CD8-positive, alpha-beta memory T cell (primary cell): ENCODE data around the gene LMAN2. TPM values are rescaled to one million over a fixed set of nuclear protein-coding genes. Genes with fewer than 3 reads are reported as not detected.

ENCODE experiments used
- CTCF ChIA-PET: fragments of 350-600 bp; sonication (Branson Sonifier 250); formaldehyde crosslinking; loops from one replicate; lab custom pipeline; 2021; ENCODE audit warnings: antibody characterized with exemption; lab: Charles Lee
- POLR2A ChIA-PET: fragments of 350-600 bp; sonication (Branson Sonifier 250); formaldehyde crosslinking; loops from one replicate; lab custom pipeline; 2021; ENCODE audit warnings: antibody characterized with exemption; lab: Charles Lee
- DNase-seq, 5 donors: peaks; one replicate each; pipeline versions ENCODE4 v3.0.0 to v3.0.0-alpha.2; 2020 to 2022; ENCODE audit warnings: mixed read lengths in 1 of 5
- H3K27ac ChIP-seq: one replicate; pipeline ENCODE4 v1.7.0; 2013; ENCODE audit warnings: low read depth, mild to moderate bottlenecking, low read length, moderate library complexity
- H3K27me3 ChIP-seq: 2 replicates; pipeline ENCODE4 v1.7.0; 2013; ENCODE audit warnings: low read length, mild to moderate bottlenecking; ENCODE audit not compliant: insufficient read depth, poor library complexity, severe bottlenecking
- H3K36me3 ChIP-seq: 2 replicates; pipeline ENCODE4 v1.7.0; 2013; ENCODE audit warnings: mild to moderate bottlenecking, low read length, moderate library complexity; ENCODE audit not compliant: insufficient read depth
- H3K4me1 ChIP-seq: 2 replicates; pipeline ENCODE4 v1.7.0; 2013; ENCODE audit warnings: mild to moderate bottlenecking, low read length, moderate library complexity; ENCODE audit not compliant: insufficient read depth
- H3K4me3 ChIP-seq: 2 replicates; pipeline ENCODE4 v1.7.0; 2013; ENCODE audit warnings: mild to moderate bottlenecking, low read length
- H3K9me3 ChIP-seq: 2 replicates; pipeline ENCODE4 v1.7.0; 2013; ENCODE audit warnings: mild to moderate bottlenecking, low read length
- H3K27ac Mint-ChIP-seq, 8 donors: one replicate each; pipeline ENCODE4 v1.8.0; 2020 to 2021; ENCODE audit warnings: mixed read lengths in 8 of 8, mild to moderate bottlenecking in 6 of 8, inconsistent platforms in 3 of 8, moderate library complexity in 3 of 8
- H3K27me3 Mint-ChIP-seq, 2 donors: one replicate each; pipeline ENCODE4 v1.8.0; 2020 to 2021; ENCODE audit warnings: mixed read lengths in 2 of 2, mild to moderate bottlenecking in 1 of 2, moderate library complexity in 1 of 2
- H3K36me3 Mint-ChIP-seq, 3 donors: one replicate each; pipeline ENCODE4 v1.8.0; 2020 to 2021; ENCODE audit warnings: mixed read lengths in 3 of 3, inconsistent platforms in 1 of 3, mild to moderate bottlenecking in 1 of 3
- H3K4me1 Mint-ChIP-seq, 3 donors: one replicate each; pipeline ENCODE4 v1.8.0; 2020 to 2021; ENCODE audit warnings: mixed read lengths in 3 of 3, inconsistent platforms in 1 of 3, mild to moderate bottlenecking in 1 of 3
- H3K4me3 Mint-ChIP-seq, 7 donors: one replicate each; pipeline ENCODE4 v1.8.0; 2020 to 2021; ENCODE audit warnings: mixed read lengths in 7 of 7, mild to moderate bottlenecking in 6 of 7, moderate library complexity in 4 of 7, inconsistent platforms in 2 of 7
- H3K9me3 Mint-ChIP-seq, 5 donors: one replicate each; pipeline ENCODE4 v1.8.0; 2020 to 2022; ENCODE audit warnings: mixed read lengths in 5 of 5, mild to moderate bottlenecking in 3 of 5, moderate library complexity in 2 of 5, inconsistent platforms in 1 of 5
- polyA plus RNA-seq: library from polyadenylated mRNA; unstranded; fragments of 300-500 nt; fragmentation: Illumina TruSeq; gene quantifications from one replicate; pipeline ENCODE4 v1.2.3, GENCODE V29; 2021
- total RNA-seq, 2 experiments: library from RNA; stranded (reverse); gene quantifications; one replicate each; pipeline ENCODE4 v1.2.3, GENCODE V29; 2021

Gene LMAN2
- total and polyA plus RNA-seq, 3 experiments from 2014 or later: 112 to 276 (median 126) TPM

DNA sequence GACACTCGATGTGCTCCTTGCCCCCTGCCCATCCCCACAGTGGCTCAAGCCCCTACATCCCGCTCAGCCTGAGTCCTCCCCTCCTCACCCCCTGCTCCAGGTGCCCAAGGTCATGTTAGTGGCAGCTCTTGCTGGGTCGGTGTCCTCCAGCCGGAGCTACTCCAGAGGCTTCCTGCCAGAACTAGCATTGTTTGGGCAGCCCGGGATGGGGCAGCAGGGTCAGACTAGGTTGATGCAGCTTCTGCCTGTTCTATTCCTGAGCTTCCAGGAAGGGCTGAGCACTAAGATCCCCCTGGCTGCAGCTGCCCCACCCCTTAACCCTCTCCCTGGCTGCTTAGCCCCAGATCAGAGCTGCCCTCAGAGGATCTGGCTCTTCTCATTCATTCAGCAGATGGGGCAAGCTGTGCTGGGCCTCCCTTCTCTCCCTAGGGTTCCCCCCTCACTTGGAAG is 6.9 kb upstream of the LMAN2 start:
- H3K36me3 ChIP-seq: no peaks in the 10 kb centered on the region
- peaks cover 0 to 23% (median 3%) of the 10 kb centered on the region in 3 donors for H3K36me3 Mint-ChIP-seq
- no peaks in the 10 kb centered on the region for H3K27me3 ChIP-seq
- peaks cover 73% of the 10 kb centered on the region for H3K4me1 ChIP-seq
- ChIA-PET POLR2A (no interaction called here), CTCF (interaction anchor here (0.8 to 11.5 kb wide), 8 partner anchors 11 to 97 kb away, joined by 3 to 118 read pairs (median 4); no protein-coding TSS in a partner anchor)
- H3K27ac Mint-ChIP-seq: peak overlapping the region; percentile 75 to 98 (median 91)
- peak overlapping the region; percentile 85 for H3K4me3 ChIP-seq
- no peaks in the 10 kb centered on the region for H3K9me3 ChIP-seq
- peak overlapping the region; percentile 79 for H3K27ac ChIP-seq
- H3K4me1 Mint-ChIP-seq: peaks cover 75 to 87% (median 86%) of the 10 kb centered on the region in 3 donors
- H3K4me3 Mint-ChIP-seq: peak overlapping the region; percentile 84 to 95 (median 87)
- H3K9me3 Mint-ChIP-seq: peaks cover 0 to 2% (median 0%) of the 10 kb centered on the region in 5 donors
- H3K27me3 Mint-ChIP-seq: no peaks in the 10 kb centered on the region
- DNase-seq: no peak

DNA sequence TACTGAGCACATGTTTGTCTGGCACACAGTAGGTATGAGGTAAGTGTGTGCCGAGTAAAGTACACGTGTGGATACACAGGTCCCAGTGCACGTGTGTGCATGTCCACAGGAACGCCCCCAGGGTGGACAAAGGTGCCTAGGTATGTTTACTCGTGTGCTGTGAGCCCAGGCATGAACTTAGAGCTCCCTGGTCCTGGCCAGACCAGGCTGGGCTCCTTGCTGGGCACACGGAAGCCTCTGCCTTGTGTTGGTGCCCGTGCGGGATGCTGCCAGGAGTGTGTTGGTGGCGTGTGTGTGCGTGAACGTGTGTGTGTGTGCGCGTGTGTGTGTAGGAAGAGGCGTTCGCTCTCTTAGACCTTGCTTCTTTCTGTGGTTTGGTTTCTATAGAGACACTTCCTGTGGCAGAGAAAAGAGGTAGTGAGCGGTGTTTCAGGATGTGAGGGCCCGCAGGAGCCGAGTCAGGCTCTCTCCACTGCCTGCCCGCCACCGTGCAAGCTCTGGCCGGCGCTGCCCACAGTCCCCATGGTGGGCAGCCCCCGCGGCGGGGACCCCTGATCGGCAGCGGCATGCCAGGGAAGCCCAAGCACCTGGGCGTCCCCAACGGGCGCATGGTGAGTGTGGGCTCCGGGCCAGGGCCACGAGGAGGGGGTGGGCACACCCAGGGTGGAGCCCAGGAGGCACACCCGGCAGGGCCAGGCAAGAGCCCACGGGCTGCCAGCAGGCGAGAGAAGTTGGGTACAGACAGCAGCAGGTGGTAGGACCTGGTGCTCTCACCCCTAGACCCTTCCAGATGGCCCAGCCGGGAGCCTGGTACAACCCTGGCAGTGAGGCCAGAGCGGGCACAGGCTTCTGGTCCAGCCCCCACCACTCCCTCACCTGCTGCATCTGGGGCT is 6.2 kb upstream of the LMAN2 start, which contains the start of gene RGS14:
Gene RGS14 (plus strand): TSS at position 466 of the 893 bp plus-strand sequence. CDS start 101 bp downstream, at position 567.
- Histone ChIP-seq H3K27ac (peak within 1 kb of the TSS; percentile 79), H3K9me3 (no peaks in the 10 kb centered on the region), H3K4me1 (peaks cover 67% of the 10 kb centered on the region), H3K27me3 (no peaks in the 10 kb centered on the region), H3K4me3 (peak within 1 kb of the TSS; percentile 85), H3K36me3 (no peaks in the 10 kb centered on the region)
- H3K4me3 Mint-ChIP-seq: peak within 1 kb of the TSS; percentile 84 to 95 (median 87)
- peaks cover 71 to 82% (median 79%) of the 10 kb centered on the region in 3 donors for H3K4me1 Mint-ChIP-seq
- no peaks in the 10 kb centered on the region for H3K27me3 Mint-ChIP-seq
- H3K36me3 Mint-ChIP-seq: peaks cover 0 to 22% (median 3%) of the 10 kb centered on the region in 3 donors
- peak within 1 kb of the TSS; percentile 75 to 100 (median 95) for H3K27ac Mint-ChIP-seq
- DNase-seq: peak; percentile 42 to 91 (median 84)
- peaks cover 0 to 2% (median 0%) of the 10 kb centered on the region in 5 donors for H3K9me3 Mint-ChIP-seq
- ChIA-PET CTCF (interaction anchor here (1.1 to 11.5 kb wide), 9 partner anchors 12 to 98 kb away, joined by 3 to 118 read pairs (median 4); no protein-coding TSS in a partner anchor), POLR2A (interaction anchor here (1.0 kb wide), 1 partner anchor 13 kb away, joined by 5 read pairs; no protein-coding TSS in a partner anchor)

DNA sequence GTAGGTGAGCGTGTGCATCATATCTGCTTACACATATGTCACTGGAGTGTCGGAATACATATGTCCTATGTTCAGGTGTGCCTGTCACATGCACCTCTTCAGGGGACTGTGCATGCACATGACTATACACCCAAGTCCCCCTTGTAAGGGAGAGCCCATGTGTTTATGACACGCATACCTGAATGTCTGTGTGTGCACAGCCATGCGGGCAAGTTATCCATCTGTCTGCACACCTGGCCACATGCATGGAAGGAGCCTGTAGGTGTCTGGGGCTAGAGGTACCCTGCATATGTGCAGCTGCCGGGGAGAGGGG is 5.6 kb upstream of the LMAN2 start:
- peak overlapping the region; percentile 79 for H3K27ac ChIP-seq
- ChIA-PET CTCF (interaction anchor here (1.2 to 11.5 kb wide), 6 partner anchors 13 to 97 kb away, joined by 3 to 118 read pairs (median 4); no protein-coding TSS in a partner anchor), POLR2A (interaction anchor here (1.0 kb wide), 1 partner anchor 14 kb away, joined by 5 read pairs; no protein-coding TSS in a partner anchor)
- H3K4me1 ChIP-seq: peaks cover 64% of the 10 kb centered on the region
- H3K36me3 Mint-ChIP-seq: peaks cover 0 to 20% (median 3%) of the 10 kb centered on the region in 3 donors
- H3K9me3 Mint-ChIP-seq: peaks cover 0 to 2% (median 0%) of the 10 kb centered on the region in 5 donors
- H3K27ac Mint-ChIP-seq: peak overlapping the region; percentile 58 to 100 (median 94)
- H3K36me3 ChIP-seq: no peaks in the 10 kb centered on the region
- peak overlapping the region; percentile 84 to 95 (median 86) for H3K4me3 Mint-ChIP-seq
- H3K27me3 Mint-ChIP-seq: no peaks in the 10 kb centered on the region
- peak overlapping the region; percentile 85 for H3K4me3 ChIP-seq
- no peaks in the 10 kb centered on the region for H3K9me3 ChIP-seq
- peaks cover 65 to 76% (median 74%) of the 10 kb centered on the region in 3 donors for H3K4me1 Mint-ChIP-seq
- no peaks in the 10 kb centered on the region for H3K27me3 ChIP-seq
- DNase-seq: no peak

DNA sequence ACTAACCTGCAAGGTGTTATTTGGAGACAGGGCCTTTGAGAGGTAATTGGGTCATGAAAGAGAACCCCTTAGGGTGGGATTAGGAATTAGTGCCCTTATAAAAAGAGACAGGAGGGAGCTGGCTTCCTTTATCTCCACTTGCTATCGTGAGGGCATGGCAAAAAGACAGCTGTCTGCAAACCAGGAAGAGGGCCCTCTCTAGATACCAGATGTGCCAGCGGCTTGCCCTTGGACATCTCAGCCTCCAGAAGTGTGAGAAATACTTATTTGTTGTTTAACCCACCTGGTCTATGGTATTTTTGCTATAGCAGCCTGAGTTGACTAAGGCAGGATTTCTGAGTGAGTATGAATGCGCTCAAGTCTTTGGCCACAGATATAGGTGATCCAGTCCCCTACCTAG is 5.3 kb upstream of the LMAN2 start:
- H3K4me3 ChIP-seq: peak overlapping the region; percentile 85
- peaks cover 0 to 2% (median 0%) of the 10 kb centered on the region in 5 donors for H3K9me3 Mint-ChIP-seq
- ChIA-PET CTCF (interaction anchor here (1.2 to 11.5 kb wide), 7 partner anchors 13 to 99 kb away, joined by 3 to 118 read pairs (median 4); no protein-coding TSS in a partner anchor), POLR2A (interaction anchor here (1.0 kb wide), 1 partner anchor 14 kb away, joined by 5 read pairs; no protein-coding TSS in a partner anchor)
- no peak for DNase-seq
- peak overlapping the region; percentile 84 to 95 (median 86) for H3K4me3 Mint-ChIP-seq
- H3K27me3 ChIP-seq: no peaks in the 10 kb centered on the region
- no peaks in the 10 kb centered on the region for H3K9me3 ChIP-seq
- H3K36me3 Mint-ChIP-seq: peaks cover 0 to 18% (median 3%) of the 10 kb centered on the region in 3 donors
- H3K36me3 ChIP-seq: no peaks in the 10 kb centered on the region
- no peak overlapping the region for H3K27ac ChIP-seq
- peaks cover 65 to 76% (median 74%) of the 10 kb centered on the region in 3 donors for H3K4me1 Mint-ChIP-seq
- peak overlapping the region in 7 of 8 donors; percentile 75 to 100 (median 95) for H3K27ac Mint-ChIP-seq
- H3K27me3 Mint-ChIP-seq: no peaks in the 10 kb centered on the region
- peaks cover 63% of the 10 kb centered on the region for H3K4me1 ChIP-seq

GRCh38 chr5:177355868-177356168 is 4.3 kb upstream of the LMAN2 start:
- Histone ChIP-seq H3K4me3 (no peak overlapping the region), H3K4me1 (peaks cover 57% of the 10 kb centered on the region)
- peaks cover 62 to 76% (median 74%) of the 10 kb centered on the region in 3 donors for H3K4me1 Mint-ChIP-seq

GRCh38 chr5:177355162-177355867 is 3.8 kb upstream of the LMAN2 start:
- POLR2A ChIA-PET: no interaction called here
- Histone ChIP-seq H3K27ac (no peak overlapping the region), H3K9me3 (no peaks in the 10 kb centered on the region), H3K27me3 (no peaks in the 10 kb centered on the region), H3K4me3 (no peak overlapping the region), H3K36me3 (no peaks in the 10 kb centered on the region), H3K4me1 (peaks cover 59% of the 10 kb centered on the region)
- Mint-ChIP-seq H3K36me3 (peaks cover 0 to 29% (median 3%) of the 10 kb centered on the region in 3 donors), H3K4me1 (peaks cover 66 to 76% (median 76%) of the 10 kb centered on the region in 3 donors), H3K9me3 (peaks cover 0 to 2% (median 0%) of the 10 kb centered on the region in 5 donors), H3K27me3 (no peaks in the 10 kb centered on the region), H3K27ac (peak overlapping the region in 6 of 8 donors; percentile 11 to 91 (median 58)), H3K4me3 (peak overlapping the region in 4 of 7 donors; percentile 15 to 51 (median 26))
- DNase-seq: no peak
- CTCF ChIA-PET: interaction anchor here (0.9 to 11.5 kb wide), 6 partner anchors 14 to 100 kb away, joined by 4 to 118 read pairs (median 6); no protein-coding TSS in a partner anchor

More at GRCh38 chr5:177355868-177356168, 4.3 kb upstream of the LMAN2 start:
- H3K27me3 Mint-ChIP-seq: no peaks in the 10 kb centered on the region
- POLR2A ChIA-PET: no interaction called here
- Histone ChIP-seq H3K27me3 (no peaks in the 10 kb centered on the region), H3K27ac (no peak overlapping the region), H3K36me3 (no peaks in the 10 kb centered on the region), H3K9me3 (no peaks in the 10 kb centered on the region)
- CTCF ChIA-PET: interaction anchor here (1.7 to 11.5 kb wide), 4 partner anchors 14 to 100 kb away, joined by 4 to 118 read pairs (median 5); no protein-coding TSS in a partner anchor
- peaks cover 0 to 25% (median 3%) of the 10 kb centered on the region in 3 donors for H3K36me3 Mint-ChIP-seq
- H3K4me3 Mint-ChIP-seq: peak overlapping the region in 1 of 7 donors; percentile 84
- DNase-seq: no peak
- peak overlapping the region in 4 of 8 donors; percentile 41 to 91 (median 58) for H3K27ac Mint-ChIP-seq
- peaks cover 0 to 2% (median 0%) of the 10 kb centered on the region in 5 donors for H3K9me3 Mint-ChIP-seq

DNA sequence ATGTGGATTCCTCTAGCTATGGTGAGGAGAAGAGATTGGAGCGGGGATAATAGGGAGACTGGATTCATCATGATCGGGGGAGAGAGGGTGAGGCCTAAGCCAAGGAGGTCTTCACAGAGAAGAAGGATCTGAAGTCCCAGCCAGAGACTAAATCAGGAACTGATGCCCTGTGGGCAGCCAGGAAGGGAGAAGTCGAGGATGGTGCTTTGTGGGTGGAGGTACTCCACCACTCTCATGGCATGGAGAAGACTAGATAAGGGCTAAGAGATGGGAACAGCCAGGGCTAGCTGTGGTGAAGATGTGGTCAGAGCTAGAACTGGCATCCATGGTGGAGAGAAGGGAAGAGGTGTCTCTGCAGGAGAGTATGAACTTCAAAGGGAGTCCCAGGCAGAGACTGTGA is 3.2 kb upstream of the LMAN2 start:
- Mint-ChIP-seq H3K4me3 (peak overlapping the region in 1 of 7 donors; percentile 53), H3K27me3 (no peaks in the 10 kb centered on the region), H3K9me3 (peaks cover 0 to 2% (median 0%) of the 10 kb centered on the region in 5 donors), H3K36me3 (peaks cover 0 to 29% (median 0%) of the 10 kb centered on the region in 3 donors), H3K27ac (peak overlapping the region in 3 of 8 donors; percentile 24 to 81 (median 40)), H3K4me1 (peaks cover 66 to 76% (median 76%) of the 10 kb centered on the region in 3 donors)
- no peak for DNase-seq
- peaks cover 59% of the 10 kb centered on the region for H3K4me1 ChIP-seq
- POLR2A ChIA-PET: no interaction called here
- peaks cover 4% of the 10 kb centered on the region for H3K36me3 ChIP-seq
- no peak overlapping the region for H3K4me3 ChIP-seq
- CTCF ChIA-PET: interaction anchor here (0.9 to 11.5 kb wide), 8 partner anchors 15 to 102 kb away, joined by 3 to 118 read pairs (median 6); no protein-coding TSS in a partner anchor
- H3K9me3 ChIP-seq: no peaks in the 10 kb centered on the region
- H3K27ac ChIP-seq: no peak overlapping the region
- H3K27me3 ChIP-seq: no peaks in the 10 kb centered on the region
